ENCODE data around the gene SLCO2B1. TPM values are rescaled to one million over a fixed set of nuclear protein-coding genes. Genes with fewer than 3 reads are reported as not detected.

Gene SLCO2B1
- total and polyA plus RNA-seq, 2 of the 8 experiments (the other 6 are each of a cell fraction or from before 2014, with no cell fraction given), result 0.03 TPM; not detected in 1

DNA sequence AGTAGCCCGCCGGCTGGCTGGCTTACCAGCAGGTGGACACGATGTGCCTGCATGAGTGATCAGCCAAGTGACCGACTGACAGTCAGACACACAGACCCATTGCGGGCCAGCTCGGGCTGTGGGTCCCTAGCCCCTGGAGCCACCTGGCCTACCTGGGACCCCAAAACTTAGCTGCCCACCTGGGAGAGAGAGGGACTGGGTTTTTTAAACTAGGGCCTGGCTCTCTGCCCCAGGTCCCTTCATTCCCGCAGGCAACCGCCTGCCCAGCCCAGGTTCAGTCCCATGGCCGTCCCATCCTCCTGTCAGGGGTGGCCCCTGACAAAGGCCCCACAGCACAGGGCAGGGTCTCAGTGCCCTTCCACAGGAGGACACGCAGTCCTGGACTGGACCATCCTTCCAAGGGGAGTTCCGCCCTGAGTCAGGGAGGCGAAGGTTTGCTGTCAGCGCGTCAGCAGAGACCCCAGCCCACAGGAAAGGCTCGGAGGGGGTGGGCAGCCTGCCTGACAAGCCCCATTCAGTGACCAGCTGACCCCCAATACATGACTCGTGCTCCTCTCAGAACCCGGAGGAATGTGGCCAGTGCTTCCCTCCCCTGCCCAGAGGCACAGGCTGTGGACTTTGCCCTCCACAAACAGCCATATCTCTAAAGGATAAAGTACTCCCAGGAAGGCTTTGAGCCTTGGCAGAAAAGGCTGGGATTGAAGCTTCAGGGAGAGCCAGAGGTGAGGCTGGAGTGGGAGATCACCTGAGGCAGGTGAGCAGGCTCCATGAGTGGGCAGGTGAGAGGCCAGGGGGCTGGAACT is 8.4 kb downstream of the SLCO2B1 start:
- Histone ChIP-seq H3K9me3 (ENCODE audit: insufficient read depth in 2 of 2, low read depth in 1 of 2, low read length in 1 of 2) (no peaks in the 10 kb centered on the region), H4K8ac (ENCODE audit: extremely low read depth, insufficient read depth, low read length) (no peak overlapping the region; the same call in 1 of the 2 replicates), H4K5ac (ENCODE audit: insufficient read length, low read depth, low read length) (no peak overlapping the region), H2BK15ac (ENCODE audit: low read length) (no peak overlapping the region), H3K79me1 (ENCODE audit: low read depth, low read length) (no peaks in the 10 kb centered on the region), H3K14ac (ENCODE audit: insufficient read length) (no peak overlapping the region), H2AK5ac (ENCODE audit: low read depth, low read length) (no peak overlapping the region), H3K79me2 (ENCODE audit: control insufficient read depth in 1 of 2, insufficient read depth in 2 of 2, low read length in 2 of 2) (no peaks in the 10 kb centered on the region), H3K36me3 (ENCODE audit: control insufficient read depth in 2 of 4, insufficient read depth in 4 of 4, low read length in 3 of 4) (no peaks in the 10 kb centered on the region), H3K56ac (replicated peaks; ENCODE audit: insufficient read length, low read depth, low read length) (no peak overlapping the region), H3K4me1 (replicated peaks in 1 of 4; ENCODE audit: control insufficient read depth in 3 of 4, insufficient read depth in 4 of 4, low read length in 3 of 4) (no peaks in the 10 kb centered on the region; a peak in 1 of 7 replicates), H3K27me3 (replicated peaks in 1 of 4; ENCODE audit: control insufficient read depth in 3 of 4, extremely low read depth in 1 of 4, insufficient read depth in 3 of 4, low read length in 3 of 4) (no peaks in the 10 kb centered on the region), H3K23ac (ENCODE audit: insufficient read length) (no peak overlapping the region), H2AFZ (ENCODE audit: low read length) (no peak overlapping the region), H2BK5ac (ENCODE audit: low read depth, low read length) (no peak overlapping the region), H3K4me3 (ENCODE audit: extremely low read depth in 1 of 4, insufficient read depth in 2 of 4, low read depth in 3 of 4, low read length in 4 of 4) (no peak overlapping the region), H2BK120ac (replicated peaks; ENCODE audit: low read depth, low read length) (no peak overlapping the region), H3K18ac (ENCODE audit: extremely low read depth, low read length) (no peak overlapping the region), H2BK12ac (ENCODE audit: low read depth, low read length) (no peak overlapping the region), H4K20me1 (replicated peaks in 1 of 2; ENCODE audit: control insufficient read depth in 1 of 2, insufficient read depth in 2 of 2, low read length in 2 of 2) (no peaks in the 10 kb centered on the region), H4K91ac (replicated peaks; ENCODE audit: insufficient read length, low read length) (no peak overlapping the region), H2BK20ac (ENCODE audit: low read length) (no peak overlapping the region), H3K4me2 (ENCODE audit: insufficient read depth in 1 of 2, low read depth in 2 of 2, low read length in 2 of 2) (no peak overlapping the region), H3K9ac (replicated peaks in 1 of 4; ENCODE audit: extremely low read depth in 1 of 4, low read depth in 3 of 4, low read length in 3 of 4) (no peak overlapping the region), H3K27ac (ENCODE audit: low read depth, low read length) (no peak overlapping the region), H3K23me2 (ENCODE audit: low read depth, low read length) (no peaks in the 10 kb centered on the region), H3K4ac (replicated peaks; ENCODE audit: insufficient read length, low read depth, low read length) (no peak overlapping the region)
- CTCF ChIA-PET (ENCODE audit: partially characterized antibody), result interaction anchor here (0.5 to 29.8 kb wide), 9 partner anchors 9 to 973 kb away, joined by 3 to 952 read pairs (median 4); partner anchors contain the start of gene TPBGL
- POLR2A ChIA-PET (ENCODE audit: partially characterized antibody), result interaction anchor here (0.6 kb wide), 1 partner anchor 20 kb away, joined by 3 read pairs; no protein-coding TSS in a partner anchor
- no peak for DNase-seq (ENCODE audit: low read depth in 1 of 2, low spot score in 2 of 2)
- WGBS, 2 experiments (ENCODE audit: extremely low coverage in 1 of 2, insufficient coverage in 1 of 2, insufficient read length in 1 of 2, insufficient replicate concordance in 2 of 2, low coverage in 1 of 2, low lambda C conversion rate in 2 of 2, missing lambda C conversion rate in 1 of 2), result 90% methylated on average over 16 of the region's 17 CpGs; no CpG with 5 or more reads in 1 of the 2 experiments
- FAIRE-seq, result no peak
- TF ChIP-seq SIX5 (IDR thresholded peaks at IDR 0.05; ENCODE audit: low read depth, low read length) (no peak), RAD21 (IDR thresholded peaks at IDR 0.05 in 1 of 2, conservative IDR thresholded peaks at IDR 0.05 in 1 of 2; ENCODE audit: low read depth in 2 of 2, low read length in 2 of 2) (peak in 1 of 2 experiments; percentile 32; a peak in 1 of 4 replicates), ASH2L (IDR thresholded peaks at IDR 0.05; ENCODE audit: low read length) (no peak)
- TF ChIP-seq, protein P1, sequence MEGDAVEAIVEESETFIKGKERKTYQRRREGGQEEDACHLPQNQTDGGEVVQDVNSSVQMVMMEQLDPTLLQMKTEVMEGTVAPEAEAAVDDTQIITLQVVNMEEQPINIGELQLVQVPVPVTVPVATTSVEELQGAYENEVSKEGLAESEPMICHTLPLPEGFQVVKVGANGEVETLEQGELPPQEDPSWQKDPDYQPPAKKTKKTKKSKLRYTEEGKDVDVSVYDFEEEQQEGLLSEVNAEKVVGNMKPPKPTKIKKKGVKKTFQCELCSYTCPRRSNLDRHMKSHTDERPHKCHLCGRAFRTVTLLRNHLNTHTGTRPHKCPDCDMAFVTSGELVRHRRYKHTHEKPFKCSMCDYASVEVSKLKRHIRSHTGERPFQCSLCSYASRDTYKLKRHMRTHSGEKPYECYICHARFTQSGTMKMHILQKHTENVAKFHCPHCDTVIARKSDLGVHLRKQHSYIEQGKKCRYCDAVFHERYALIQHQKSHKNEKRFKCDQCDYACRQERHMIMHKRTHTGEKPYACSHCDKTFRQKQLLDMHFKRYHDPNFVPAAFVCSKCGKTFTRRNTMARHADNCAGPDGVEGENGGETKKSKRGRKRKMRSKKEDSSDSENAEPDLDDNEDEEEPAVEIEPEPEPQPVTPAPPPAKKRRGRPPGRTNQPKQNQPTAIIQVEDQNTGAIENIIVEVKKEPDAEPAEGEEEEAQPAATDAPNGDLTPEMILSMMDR (IDR thresholded peaks at IDR 0.05; ENCODE audit: control extremely low read depth in 1 of 3, insufficient read depth in 1 of 3, low read depth in 1 of 3, low read length in 3 of 3), result peak in 2 of 3 experiments; percentile 19 to 34; a peak in 3 of 4 replicates

All from H1 (cell line).